ENCODE data around the gene TLL2. TPM values are rescaled to one million over a fixed set of nuclear protein-coding genes. Genes with fewer than 3 reads are reported as not detected.

Gene TLL2
- total RNA-seq, 4 donors from 2014 or later = 0.13 to 2.4 (median 1.8) TPM

DNA sequence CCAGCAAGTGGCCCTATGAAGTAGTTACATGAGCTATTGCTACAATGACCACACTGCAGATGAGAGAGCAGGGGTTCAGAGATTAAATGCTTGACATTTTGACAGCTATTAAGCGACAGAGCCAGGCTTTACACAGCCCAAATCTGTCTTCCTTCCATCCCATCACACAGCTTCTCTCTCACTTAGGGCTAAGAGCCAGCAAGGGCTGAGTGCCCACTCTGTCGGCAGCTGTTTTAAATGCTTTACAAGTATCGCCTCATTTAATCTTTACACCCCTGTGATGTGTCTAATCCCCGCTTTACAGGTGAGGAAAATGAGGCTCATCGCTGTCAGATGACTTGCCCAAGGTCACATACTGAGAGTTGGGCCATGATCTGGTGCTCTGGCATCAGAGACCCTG is 139.7 kb downstream of the TLL2 start:
- Histone ChIP-seq H3K27ac (no peak overlapping the region), H3K4me1 (peaks cover 0 to 5% of the 10 kb centered on the region in 2 donors), H3K27me3 (no peaks in the 10 kb centered on the region), H3K9me3 (no peaks in the 10 kb centered on the region), H3K36me3 (no peaks in the 10 kb centered on the region), H3K4me3 (replicated peaks in 1 of 3) (no peak overlapping the region)
- no peak for TF ChIP-seq POLR2A (IDR thresholded peaks at IDR 0.05)
- TF ChIP-seq, protein P1, sequence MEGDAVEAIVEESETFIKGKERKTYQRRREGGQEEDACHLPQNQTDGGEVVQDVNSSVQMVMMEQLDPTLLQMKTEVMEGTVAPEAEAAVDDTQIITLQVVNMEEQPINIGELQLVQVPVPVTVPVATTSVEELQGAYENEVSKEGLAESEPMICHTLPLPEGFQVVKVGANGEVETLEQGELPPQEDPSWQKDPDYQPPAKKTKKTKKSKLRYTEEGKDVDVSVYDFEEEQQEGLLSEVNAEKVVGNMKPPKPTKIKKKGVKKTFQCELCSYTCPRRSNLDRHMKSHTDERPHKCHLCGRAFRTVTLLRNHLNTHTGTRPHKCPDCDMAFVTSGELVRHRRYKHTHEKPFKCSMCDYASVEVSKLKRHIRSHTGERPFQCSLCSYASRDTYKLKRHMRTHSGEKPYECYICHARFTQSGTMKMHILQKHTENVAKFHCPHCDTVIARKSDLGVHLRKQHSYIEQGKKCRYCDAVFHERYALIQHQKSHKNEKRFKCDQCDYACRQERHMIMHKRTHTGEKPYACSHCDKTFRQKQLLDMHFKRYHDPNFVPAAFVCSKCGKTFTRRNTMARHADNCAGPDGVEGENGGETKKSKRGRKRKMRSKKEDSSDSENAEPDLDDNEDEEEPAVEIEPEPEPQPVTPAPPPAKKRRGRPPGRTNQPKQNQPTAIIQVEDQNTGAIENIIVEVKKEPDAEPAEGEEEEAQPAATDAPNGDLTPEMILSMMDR (IDR thresholded peaks at IDR 0.05) = no peak
- DNase-seq = no peak
- whole genome bisulfite sequencing, 2 donors = 89 to 91% methylated on average over 5 of the region's 5 CpGs
- intact Hi-C loops (cut with DNase I) = loop anchor here (10.0 kb wide), 1 partner anchor 141 kb away; the partner anchor contains the start of gene TLL2

DNA sequence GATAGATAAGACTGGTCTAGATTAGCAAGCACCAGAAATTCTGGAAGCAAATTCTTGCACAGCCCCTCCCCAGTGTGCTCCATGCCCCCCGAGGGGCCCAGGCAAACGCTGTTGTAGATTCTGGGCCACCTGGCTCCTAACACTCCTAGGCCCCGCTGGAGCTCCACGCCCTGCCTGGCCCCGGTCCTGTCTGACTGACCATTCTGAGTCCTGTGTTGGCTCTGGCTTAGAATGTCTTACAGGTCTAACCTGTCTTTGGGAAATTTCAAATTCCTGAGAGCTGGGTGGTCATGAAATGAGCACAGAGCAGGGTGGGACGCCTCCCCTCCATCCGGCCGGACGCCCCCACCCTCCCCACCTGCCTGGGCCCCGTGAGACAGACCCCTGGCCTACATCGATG is 142.4 kb downstream of the TLL2 start:
- Histone ChIP-seq H3K4me1 (peaks cover 0 to 5% of the 10 kb centered on the region in 2 donors), H3K27me3 (no peaks in the 10 kb centered on the region), H3K4me3 (replicated peaks in 1 of 3) (no peak overlapping the region), H3K9me3 (no peaks in the 10 kb centered on the region), H3K27ac (no peak overlapping the region), H3K36me3 (no peaks in the 10 kb centered on the region)
- TF ChIP-seq POLR2A (IDR thresholded peaks at IDR 0.05) = no peak
- TF ChIP-seq, protein P1 (IDR thresholded peaks at IDR 0.05) = no peak
- 83 to 91% methylated on average over 9 to 11 of the region's 11 CpGs for WGBS, 2 donors
- intact Hi-C loops (cut with DNase I) = loop anchor here (10.0 kb wide), 1 partner anchor 143 kb away; the partner anchor contains the start of gene TLL2
- no peak for DNase-seq

DNA sequence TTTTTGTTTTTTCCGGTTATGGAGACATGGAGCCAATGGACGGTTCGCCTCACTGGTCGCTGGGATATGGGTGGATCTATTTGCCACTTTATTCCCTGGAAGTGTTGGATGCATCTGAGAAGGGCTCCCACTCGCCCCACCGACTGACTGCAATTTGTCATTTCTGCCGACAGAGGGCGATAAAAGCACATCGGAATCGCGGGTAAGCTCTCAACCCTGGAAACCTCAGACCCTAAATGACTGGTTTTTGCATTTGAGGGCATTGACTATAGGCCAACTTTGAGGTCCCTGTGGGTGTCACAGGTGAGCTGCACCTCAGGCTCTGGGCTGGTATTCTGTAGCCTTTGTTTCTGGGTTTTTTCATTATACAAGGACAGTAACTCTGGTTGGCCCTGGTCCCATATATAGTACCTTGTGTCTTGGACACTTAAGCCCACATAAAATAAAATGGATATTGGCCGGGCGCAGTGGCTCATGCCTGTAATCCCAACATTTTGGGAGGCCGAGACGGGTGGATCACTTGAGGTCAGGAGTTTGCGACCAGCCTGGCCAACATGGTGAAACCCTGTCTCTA is 143.1 kb downstream of the TLL2 start:
- intact Hi-C loops (cut with DNase I) = loop anchor here (10.0 kb wide), 1 partner anchor 144 kb away; the partner anchor contains the start of gene TLL2
- TF ChIP-seq, protein P1 (IDR thresholded peaks at IDR 0.05) = peak; percentile 51 to 91 (median 77)
- no peak for TF ChIP-seq POLR2A (IDR thresholded peaks at IDR 0.05)
- peak; percentile 42 to 51 for DNase-seq

DNA sequence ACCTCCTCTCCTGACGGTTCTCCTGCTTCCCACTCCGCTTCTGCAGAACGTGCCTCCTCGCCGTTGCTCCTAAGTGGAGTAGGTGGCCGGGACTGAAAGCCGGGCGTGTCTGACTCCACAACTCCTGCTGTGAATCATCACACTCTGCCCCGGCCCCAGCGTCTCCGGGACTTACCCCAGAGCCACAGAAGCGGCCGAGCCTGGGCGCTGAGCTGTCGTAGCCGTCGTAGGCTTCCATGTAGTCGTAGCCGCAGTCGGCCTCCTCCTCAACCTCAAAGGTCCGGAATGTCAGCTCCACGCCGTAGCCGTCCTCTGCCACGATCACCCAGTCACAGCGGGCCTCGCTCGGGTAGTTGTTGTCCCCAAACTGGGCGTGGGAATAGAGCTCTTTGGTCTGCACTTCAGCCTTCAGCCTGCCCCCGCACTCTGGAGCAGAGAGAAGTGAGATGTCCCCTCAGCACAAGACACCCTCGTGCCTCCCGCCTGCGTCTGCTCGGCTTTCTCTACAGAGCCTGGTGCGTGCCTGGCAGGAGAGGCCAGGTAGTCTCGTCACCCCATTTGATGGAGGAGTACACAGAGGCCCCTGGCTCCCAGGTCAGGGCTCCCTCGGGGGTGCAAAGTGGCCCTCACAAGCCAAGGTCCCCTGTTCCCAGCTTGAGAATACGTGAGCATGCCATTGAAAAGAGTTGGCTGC is 143.7 kb downstream of the TLL2 start:
- Histone ChIP-seq H3K4me1 (peaks cover 0 to 4% of the 10 kb centered on the region in 2 donors), H3K36me3 (no peaks in the 10 kb centered on the region), H3K9me3 (no peaks in the 10 kb centered on the region), H3K27ac (no peak overlapping the region), H3K4me3 (replicated peaks in 1 of 3) (no peak overlapping the region), H3K27me3 (no peaks in the 10 kb centered on the region)
- WGBS, 2 donors = 80 to 86% methylated on average over 36 to 38 of the region's 38 CpGs
- intact Hi-C loops (cut with DNase I) = loop anchor here (10.0 kb wide), 1 partner anchor 145 kb away; the partner anchor contains the start of gene TLL2
- no peak for DNase-seq
- no peak for TF ChIP-seq POLR2A (IDR thresholded peaks at IDR 0.05)
- TF ChIP-seq, protein P1 (IDR thresholded peaks at IDR 0.05) = no peak

More for the DNA sequence above, 143.1 kb downstream of the TLL2 start:
- no peaks in the 10 kb centered on the region for H3K9me3 ChIP-seq
- H3K4me3 ChIP-seq (replicated peaks in 1 of 3) = no peak overlapping the region
- 32 to 34% methylated on average over 16 of the region's 16 CpGs for WGBS, 2 donors
- peaks cover 0 to 5% of the 10 kb centered on the region in 2 donors for H3K4me1 ChIP-seq
- no peaks in the 10 kb centered on the region for H3K36me3 ChIP-seq
- no peak overlapping the region for H3K27ac ChIP-seq
- H3K27me3 ChIP-seq = no peaks in the 10 kb centered on the region

DNA sequence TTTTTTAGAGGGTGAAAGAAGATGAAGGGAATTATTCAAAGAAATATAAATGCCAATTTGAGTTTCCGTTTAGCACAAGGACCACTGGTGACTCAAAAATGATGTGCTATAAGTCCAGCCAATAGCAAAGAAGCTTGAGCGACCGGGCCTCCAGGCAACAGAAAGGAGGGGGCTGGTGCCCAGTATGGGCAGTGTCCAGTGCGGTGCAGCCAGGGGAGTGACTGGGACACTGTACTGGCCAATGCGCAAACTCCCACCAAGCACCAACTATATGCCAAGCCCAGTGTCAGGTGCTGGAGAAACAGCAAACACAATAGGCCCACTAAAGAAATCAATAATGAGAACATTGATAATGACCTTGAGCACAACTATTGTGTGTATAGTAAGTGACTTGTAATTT is 144.8 kb downstream of the TLL2 start:
- 88 to 89% methylated on average over 5 of the region's 5 CpGs for WGBS, 2 donors
- TF ChIP-seq, protein P1 (IDR thresholded peaks at IDR 0.05) = no peak
- TF ChIP-seq POLR2A (IDR thresholded peaks at IDR 0.05) = no peak
- no peak overlapping the region for H3K4me3 ChIP-seq (replicated peaks in 1 of 3)
- H3K36me3 ChIP-seq = no peaks in the 10 kb centered on the region
- H3K4me1 ChIP-seq = no peaks in the 10 kb centered on the region
- intact Hi-C loops (cut with DNase I) = no loop called here
- no peak for DNase-seq
- no peaks in the 10 kb centered on the region for H3K9me3 ChIP-seq
- H3K27ac ChIP-seq = no peak overlapping the region
- H3K27me3 ChIP-seq = no peaks in the 10 kb centered on the region
